Stomach (tissue), 9 donors: ENCODE data around the gene ANAPC10. TPM values are rescaled to one million over a fixed set of nuclear protein-coding genes. Genes with fewer than 3 reads are reported as not detected.

Source experiments
- DNase-seq, 2 donors: peaks; one replicate each; pipeline versions ENCODE4 v3.0.0 to v3.0.0-alpha.2; 2013 to 2019
- H3K27ac ChIP-seq, 5 donors: fragments of 200-600 bp in 4 of 5; sonication (generic) in 4 of 5; one replicate each; pipeline ENCODE4 v1.5.1; 2013 to 2019; ENCODE audit warnings: mild to moderate bottlenecking in 1 of 5, moderate library complexity in 1 of 5
- H3K27me3 ChIP-seq, 3 donors: fragments of 200-600 bp; sonication (generic); one replicate each; pipeline ENCODE4 v1.5.1; 2017 to 2019; ENCODE audit warnings: mixed run types in 1 of 3
- H3K36me3 ChIP-seq, 4 donors: fragments of 200-600 bp; sonication (generic); 1 replicate in 3 of 4; 2 replicates in 1 of 4; pipeline ENCODE4 v1.5.1; 2016 to 2019
- H3K4me1 ChIP-seq, 4 donors: fragments of 200-600 bp; sonication (generic); one replicate each; pipeline ENCODE4 v1.5.1; 2016 to 2019
- H3K4me3 ChIP-seq, 4 donors: fragments of 200-600 bp; sonication (generic) in 3 of 4; one replicate each; pipeline ENCODE4 v1.5.1; 2016 to 2019; ENCODE audit warnings: mild to moderate bottlenecking in 1 of 4
- H3K9me3 ChIP-seq, 4 donors: fragments of 200-600 bp; sonication (generic); one replicate each; pipeline ENCODE4 v1.5.1; 2016 to 2019
- CTCF ChIP-seq, 7 experiments: fragments of 450-650 bp in 4 of 7; fragments of 200-600 bp in 3 of 7; sonication (generic) in 3 of 7; IDR thresholded peaks; one replicate each; pipeline ENCODE4 v1.5.1; 2016 to 2019; ENCODE audit warnings: antibody characterized with exemption in 7 of 7, control low read depth in 2 of 7, mild to moderate bottlenecking in 1 of 7
- EP300 ChIP-seq: sonication (generic); formaldehyde crosslinking; IDR thresholded peaks from one replicate; pipeline ENCODE4 v1.6.1; 2017; ENCODE audit warnings: antibody characterized with exemption
- POLR2A ChIP-seq, 4 donors: fragments of 450-650 bp; IDR thresholded peaks; one replicate each; pipeline ENCODE4 v1.6.1; 2016; ENCODE audit warnings: antibody characterized with exemption in 4 of 4, control low read depth in 2 of 4, mild to moderate bottlenecking in 1 of 4, moderate library complexity in 1 of 4
- POLR2AphosphoS5 ChIP-seq, 3 donors: sonication (generic); formaldehyde crosslinking; IDR thresholded peaks; one replicate each; pipeline ENCODE4 v1.6.1; 2016; ENCODE audit warnings: antibody characterized with exemption in 3 of 3
- WGBS, 5 donors: extraction: QIAGEN DNeasy Blood & Tissue Kit in 3 of 5; methylation state at CpG; one replicate each; pipeline versions ENCODE4 v1.1.5 to v1.1.7; 2013 to 2018; 5-methylcytosine and 5-hydroxymethylcytosine counted together
- intact Hi-C: fragments of 100-400 bp; cut with DNase I; formaldehyde crosslinking; loops from one replicate; pipeline ENCODE4 v1.15.1; 2023; ENCODE audit warnings: low total_unique reads
- polyA plus RNA-seq, 3 donors: library from polyadenylated mRNA; stranded (reverse); fragments of 200-250 nt; gene quantifications; one replicate each; pipeline ENCODE4 v1.2.3, GENCODE V29; 2013
- total RNA-seq, 5 donors: library from RNA; depleted of rRNA; stranded (reverse); fragments of >200 nt; gene quantifications; one replicate each; pipeline versions ENCODE4 v1.1.0 to v1.2.3, GENCODE V29; 2014 to 2016
- donor health status: healthy with polysubstance abuse.
- donor health status: Bipolar disorder and iron deficiency.
- donor health status: healthy.

ANAPC10 gene
- total and polyA plus RNA-seq, 8 donors: 2.6 to 42.0 (median 14.0) TPM

GRCh38 chr4:145075742-145076468, 22.1 kb downstream of the ANAPC10 start:
- intact Hi-C loops: no loop called here
- H3K27me3 ChIP-seq: no peaks in the 10 kb centered on the region
- 81 to 96% (median 87%) methylated on average over 1 of the region's 1 CpG for WGBS, 5 donors

GRCh38 chr4:145071560-145071959, 26.4 kb downstream of the ANAPC10 start:
- H3K36me3 ChIP-seq: peaks cover 0 to 21% (median 9%) of the 10 kb centered on the region in 4 donors
- 95 to 100% (median 97%) methylated on average over 2 of the region's 2 CpGs for WGBS, 5 donors
- no peak for DNase-seq
- no peak overlapping the region for H3K27ac ChIP-seq
- TF ChIP-seq EP300: no peak
- TF ChIP-seq POLR2A (IDR thresholded peaks at IDR 0.05): no peak
- TF ChIP-seq CTCF (IDR thresholded peaks at IDR 0.05): no peak
- no peak for TF ChIP-seq POLR2AphosphoS5 (IDR thresholded peaks at IDR 0.05)
- no peaks in the 10 kb centered on the region for H3K9me3 ChIP-seq
- intact Hi-C loops: no loop called here
- H3K4me1 ChIP-seq: peaks cover 0 to 2% (median 0%) of the 10 kb centered on the region in 4 donors
- no peaks in the 10 kb centered on the region for H3K27me3 ChIP-seq
- H3K4me3 ChIP-seq: no peak overlapping the region

More at GRCh38 chr4:145075742-145076468, 22.1 kb downstream of the ANAPC10 start:
- H3K9me3 ChIP-seq: no peaks in the 10 kb centered on the region
- H3K4me1 ChIP-seq: no peaks in the 10 kb centered on the region
- no peak for DNase-seq
- H3K4me3 ChIP-seq: no peak overlapping the region
- peaks cover 0 to 46% (median 42%) of the 10 kb centered on the region in 4 donors for H3K36me3 ChIP-seq
- no peak overlapping the region for H3K27ac ChIP-seq
- TF ChIP-seq EP300 (no peak), POLR2AphosphoS5 (IDR thresholded peaks at IDR 0.05) (no peak), POLR2A (IDR thresholded peaks at IDR 0.05) (no peak), CTCF (IDR thresholded peaks at IDR 0.05) (no peak)

- 84 to 91% (median 90%) methylated on average over 3 of the region's 3 CpGs for WGBS, 5 donors
- H3K27me3 ChIP-seq: no peaks in the 10 kb centered on the region
- TF ChIP-seq POLR2AphosphoS5 (IDR thresholded peaks at IDR 0.05): no peak
- no peak for TF ChIP-seq CTCF (IDR thresholded peaks at IDR 0.05)
- TF ChIP-seq POLR2A (IDR thresholded peaks at IDR 0.05): no peak
- no peak for TF ChIP-seq EP300
- H3K4me1 ChIP-seq: peaks cover 0 to 19% (median 8%) of the 10 kb centered on the region in 4 donors
- no peak overlapping the region for H3K27ac ChIP-seq
- peaks cover 0 to 8% (median 2%) of the 10 kb centered on the region in 4 donors for H3K36me3 ChIP-seq
- H3K9me3 ChIP-seq: no peaks in the 10 kb centered on the region
- intact Hi-C loops: no loop called here
- H3K4me3 ChIP-seq: no peak overlapping the region
- DNase-seq: no peak
Measured at GRCh38 chr4:145069361-145069760, 28.6 kb downstream of the ANAPC10 start.

GRCh38 chr4:145066063-145066501, 31.9 kb downstream of the ANAPC10 start:
- Histone ChIP-seq H3K36me3 (peaks cover 0 to 17% (median 4%) of the 10 kb centered on the region in 4 donors), H3K9me3 (no peaks in the 10 kb centered on the region), H3K27ac (peak overlapping the region in 1 of 5 donors; percentile 21), H3K4me3 (no peak overlapping the region), H3K27me3 (no peaks in the 10 kb centered on the region), H3K4me1 (peaks cover 0 to 23% (median 10%) of the 10 kb centered on the region in 4 donors)
- DNase-seq: peak in 1 of 2 donors; percentile 14
- intact Hi-C loops: no loop called here
- TF ChIP-seq CTCF (IDR thresholded peaks at IDR 0.05): no peak
- no peak for TF ChIP-seq POLR2A (IDR thresholded peaks at IDR 0.05)
- no peak for TF ChIP-seq EP300
- TF ChIP-seq POLR2AphosphoS5 (IDR thresholded peaks at IDR 0.05): no peak
- WGBS, 5 donors: 46 to 55% (median 52%) methylated on average over 2 of the region's 2 CpGs
